OCI-LY7 (cell line): Measurements from ENCODE around the gene LEPROT. TPM values are rescaled to one million over a fixed set of nuclear protein-coding genes. Genes with fewer than 3 reads are reported as not detected.

Experiments used
- BruUV-seq: library from RNA; stranded (reverse); fragments of 400-500 nt; replicated peaks from 2 replicates; lab custom pipeline; 2021; lab: Mats Ljungman, UMichigan
- CTCF ChIA-PET: fragments of 300-600 bp; sonication (Branson Sonifier 250); formaldehyde crosslinking; loops from one replicate; lab custom pipeline; 2022; ENCODE audit warnings: antibody characterized with exemption; ENCODE audit not compliant: unreplicated experiment; lab: Charles Lee
- POLR2A ChIA-PET: fragments of 300-600 bp; sonication (Branson Sonifier 250); formaldehyde crosslinking; loops from one replicate; lab custom pipeline; 2022; ENCODE audit warnings: antibody characterized with exemption; lab: Charles Lee
- DNase-seq: peaks from one replicate; pipeline ENCODE4 v3.0.0-alpha.2; 2015; ENCODE audit warnings: low spot score
- H2AFZ ChIP-seq: fragments of 200-600 bp; sonication (generic), shearing (Covaris generic); 2 replicates; pipeline ENCODE4 v1.6.1; 2014; ENCODE audit warnings: mild to moderate bottlenecking, antibody characterized with exemption, low read length, moderate library complexity
- H3K27ac ChIP-seq: fragments of 200-600 bp; sonication (generic); 2 replicates; pipeline ENCODE4 v1.5.1; 2014; ENCODE audit warnings: mixed run types, low read depth, mild to moderate bottlenecking, moderate library complexity, low read length, inconsistent platforms; ENCODE audit not compliant: poor library complexity, severe bottlenecking
- H3K36me3 ChIP-seq: fragments of 200-600 bp; sonication (generic); 2 replicates; pipeline ENCODE4 v1.6.1; 2014; ENCODE audit warnings: mild to moderate bottlenecking, antibody characterized with exemption, low read length, moderate library complexity, mixed read lengths; ENCODE audit not compliant: insufficient read depth
- H3K4me1 ChIP-seq: fragments of 200-600 bp; sonication (generic); 2 replicates; pipeline ENCODE4 v1.5.1; 2014; ENCODE audit warnings: mild to moderate bottlenecking, low read length; ENCODE audit not compliant: insufficient read depth, poor library complexity, severe bottlenecking
- H3K4me2 ChIP-seq: fragments of 200-600 bp; sonication (generic); 2 replicates; pipeline ENCODE4 v1.6.1; 2014; ENCODE audit warnings: mild to moderate bottlenecking, low read length
- H3K4me3 ChIP-seq: fragments of 200-600 bp; sonication (generic); 2 replicates; pipeline ENCODE4 v1.5.1; 2014; ENCODE audit warnings: mild to moderate bottlenecking, low read depth, low read length; ENCODE audit not compliant: poor library complexity, severe bottlenecking
- H3K79me2 ChIP-seq: fragments of 200-600 bp; sonication (generic); 2 replicates; pipeline ENCODE4 v1.6.1; 2016; ENCODE audit warnings: low read depth, mild to moderate bottlenecking, low read length, moderate library complexity, mixed read lengths; ENCODE audit not compliant: insufficient read depth
- H3K9me2 ChIP-seq: fragments of 200-600 bp; sonication (generic); 2 replicates; pipeline ENCODE4 v1.6.1; 2016; ENCODE audit warnings: mild to moderate bottlenecking, low read length, mixed read lengths; ENCODE audit not compliant: insufficient read depth
- H3K9me3 ChIP-seq: fragments of 200-600 bp; sonication (generic); 2 replicates; pipeline ENCODE4 v1.6.1; 2014; ENCODE audit warnings: mild to moderate bottlenecking, mixed run types, low read length, mixed read lengths
- H4K20me1 ChIP-seq: fragments of 200-600 bp; sonication (generic); 2 replicates; pipeline ENCODE4 v1.6.1; 2014; ENCODE audit warnings: mild to moderate bottlenecking, antibody characterized with exemption, low read length, moderate library complexity, mixed read lengths; ENCODE audit not compliant: insufficient read depth
- CTCF ChIP-seq: fragments of 200-600 bp; sonication (generic); conservative IDR thresholded peaks from 2 replicates; pipeline ENCODE4 v1.5.1; 2014; ENCODE audit warnings: mild to moderate bottlenecking, antibody characterized with exemption, low read length, moderate library complexity, mixed read lengths
- EZH2phosphoT487 ChIP-seq: fragments of 200-600 bp; sonication (generic); IDR thresholded peaks from 2 replicates; pipeline ENCODE4 v1.6.1; 2018; ENCODE audit warnings: low read depth, borderline replicate concordance, mild to moderate bottlenecking, mixed run types, antibody characterized with exemption, low read length, moderate library complexity, mixed read lengths
- intact Hi-C: fragments of 100-400 bp; cut with micrococcal nuclease; formaldehyde crosslinking; loops from one replicate; pipeline ENCODE4 v1.10.0; 2022; ENCODE audit not compliant: unreplicated experiment
- total RNA-seq, 2 experiments: library from RNA; depleted of rRNA in 1 of 2; stranded (reverse); fragments of >200 nt in 1 of 2; shearing (Covaris generic) in 1 of 2; gene quantifications; 2 replicates each; pipeline ENCODE4 v1.2.3, GENCODE V29; 2014 to 2022

LEPROT gene
- total RNA-seq, 2 experiments from 2014 or later = 14.5 to 22.7 TPM

GRCh38 chr1:65419681-65420589, 533 bp upstream of the LEPROT start:
- no TSS peak for BruUV-seq

GRCh38 chr1:65421351-65422025, 1.0 kb downstream of the LEPROT start:
- H3K27ac ChIP-seq = peak overlapping the region; percentile 63
- H3K4me3 ChIP-seq = peak overlapping the region; percentile 92
- H3K36me3 ChIP-seq = peaks cover 13% of the 10 kb centered on the region
- intact Hi-C loops = loop anchor here (5.0 kb wide), 3 partner anchors 354 to 851 kb away; partner anchors contain the start of gene JAK1
- TF ChIP-seq CTCF = no peak
- no peak for TF ChIP-seq EZH2phosphoT487
- BruUV-seq = TSS peak; percentile 79
- CTCF ChIA-PET = no interaction called here
- H3K9me3 ChIP-seq = no peaks in the 10 kb centered on the region
- peaks cover 20% of the 10 kb centered on the region for H3K4me1 ChIP-seq
- H3K4me2 ChIP-seq = peak overlapping the region; percentile 97
- POLR2A ChIA-PET = interaction anchor here (0.6 kb wide), 1 partner anchor 12 kb away, joined by 4 read pairs; no protein-coding TSS in a partner anchor
- H4K20me1 ChIP-seq = no peaks in the 10 kb centered on the region
- peaks cover 20% of the 10 kb centered on the region; the same call in 1 of the 2 replicates for H3K79me2 ChIP-seq
- DNase-seq = peak; percentile 10
- H3K9me2 ChIP-seq = no peaks in the 10 kb centered on the region
- H2AFZ ChIP-seq = peak overlapping the region; percentile 84

More at GRCh38 chr1:65419681-65420589, 533 bp upstream of the LEPROT start:
- POLR2A ChIA-PET = interaction anchor here (0.5 to 4.9 kb wide), 26 partner anchors 8 to 1406 kb away, joined by 3 to 24 read pairs (median 4); no protein-coding TSS in a partner anchor
- peak overlapping the region; percentile 92 for H3K4me3 ChIP-seq
- peak overlapping the region; percentile 92 for H2AFZ ChIP-seq
- H3K27ac ChIP-seq = peak overlapping the region; percentile 63
- no peaks in the 10 kb centered on the region for H3K9me3 ChIP-seq
- H3K4me2 ChIP-seq = peak overlapping the region; percentile 97
- peaks cover 20% of the 10 kb centered on the region for H3K4me1 ChIP-seq
- no peaks in the 10 kb centered on the region for H3K9me2 ChIP-seq
- H3K36me3 ChIP-seq = no peaks in the 10 kb centered on the region
- DNase-seq = peak; percentile 97
- CTCF ChIA-PET = interaction anchor here (0.6 to 2.4 kb wide), 6 partner anchors 11 to 1085 kb away, joined by 3 to 5 read pairs (median 4); no protein-coding TSS in a partner anchor
- peaks cover 20% of the 10 kb centered on the region; the same call in 1 of the 2 replicates for H3K79me2 ChIP-seq
- no peak for TF ChIP-seq EZH2phosphoT487
- TF ChIP-seq CTCF = no peak
- intact Hi-C loops = loop anchor here (1.0 to 5.0 kb wide), 4 partner anchors 166 to 852 kb away; partner anchors contain the start of gene JAK1
- H4K20me1 ChIP-seq = no peaks in the 10 kb centered on the region
